ENCODE measurements around the gene MS4A6A. TPM values are rescaled to one million over a fixed set of nuclear protein-coding genes. Genes with fewer than 3 reads are reported as not detected.
"Not testable (repeated sequence)": the region's sequence is repeated elsewhere in the genome, so short reads cannot be mapped to it uniquely, and the experiment has no call there.

MS4A6A gene
- total RNA-seq, 1 donor from 2014 or later: 4.9 TPM

- ATAC-seq: no peak
Observed at GRCh38 chr11:60183591-60184205, 815 bp upstream of the MS4A6A start.

DNA sequence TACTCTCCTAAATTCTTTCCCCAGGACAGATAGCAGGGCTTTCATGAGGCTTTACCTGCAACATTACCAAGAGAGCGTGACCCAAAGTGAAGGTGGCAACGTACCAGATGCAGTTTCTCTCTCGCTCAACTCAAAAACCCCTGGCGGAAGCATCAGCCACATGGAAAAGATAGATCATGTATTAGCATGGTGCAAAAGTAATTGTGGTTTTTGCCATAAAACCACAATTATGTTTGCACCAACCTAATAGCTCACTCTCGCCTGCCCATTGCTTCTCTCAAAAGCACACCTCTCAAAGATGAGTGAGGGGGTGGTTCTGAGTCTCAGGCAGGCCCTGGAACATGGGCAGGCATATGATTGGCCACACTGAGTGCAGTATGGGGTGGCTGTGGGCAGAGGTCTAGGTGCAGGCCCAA lies 7.0 kb downstream of the MS4A6A start:
- no peak for ATAC-seq

DNA sequence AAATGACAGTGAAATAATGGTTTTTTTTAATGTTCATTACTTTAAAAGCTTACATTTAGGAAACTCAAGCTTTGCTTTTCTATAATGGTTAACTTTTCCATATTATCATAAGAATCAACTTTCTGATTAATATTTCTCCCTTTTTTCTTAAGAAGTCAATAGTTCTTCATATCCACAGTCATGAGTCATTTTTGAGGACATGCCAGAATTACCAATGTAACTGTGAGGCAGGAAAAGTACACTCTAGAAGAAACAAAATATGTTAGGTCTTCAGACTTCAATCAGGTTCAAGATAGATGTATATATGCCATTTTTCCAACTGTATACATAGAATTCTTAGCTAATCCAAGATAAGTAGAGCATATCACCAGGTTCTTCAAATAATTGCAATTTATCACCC lies 10.9 kb downstream of the MS4A6A start:
- no peak for ATAC-seq

GRCh38 chr11:60170566-60170965 lies 12.3 kb downstream of the MS4A6A start:
- ATAC-seq: no peak

GRCh38 chr11:60169264-60169915 lies 13.5 kb downstream of the MS4A6A start:
- peak; percentile 69 for ATAC-seq

DNA sequence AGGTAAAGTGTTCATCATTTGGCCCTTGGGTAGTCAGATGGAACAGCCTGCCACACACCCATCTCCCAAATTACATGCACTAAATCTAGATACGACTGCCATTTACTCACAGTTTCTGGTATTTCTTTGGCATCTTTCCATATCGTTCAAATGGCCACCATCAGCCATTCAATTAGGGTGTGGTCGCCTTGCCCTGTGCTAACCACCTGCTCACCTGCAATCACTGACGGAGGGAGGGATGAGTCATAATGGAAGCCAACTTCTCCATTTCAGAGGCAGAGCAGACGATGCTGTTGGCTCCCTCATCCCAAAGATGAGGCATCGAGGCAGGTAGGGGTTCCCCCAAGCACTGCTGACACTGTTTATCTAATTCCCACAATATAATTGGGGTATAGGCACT lies 14.6 kb downstream of the MS4A6A start:
- ATAC-seq: no peak

DNA sequence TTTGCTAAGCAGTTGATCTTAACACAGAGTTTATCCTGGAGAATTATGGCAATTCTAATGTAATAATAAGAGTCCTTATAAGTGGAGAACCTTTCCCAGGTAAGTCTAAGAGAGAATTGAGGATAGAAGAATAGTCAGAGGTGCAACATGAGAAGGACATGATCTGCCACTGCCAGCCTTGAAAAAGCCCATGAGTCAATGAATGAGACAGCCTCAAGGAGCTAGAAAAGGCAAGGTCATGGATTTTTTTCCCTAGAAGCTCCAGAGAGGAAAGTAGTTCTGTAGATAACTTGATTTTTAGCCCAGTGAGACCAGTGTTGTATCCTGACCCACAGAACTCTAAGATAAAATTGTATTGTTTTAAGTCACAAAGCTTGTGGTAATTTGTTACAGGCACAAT lies 16.9 kb downstream of the MS4A6A start:
- ATAC-seq: no peak

DNA sequence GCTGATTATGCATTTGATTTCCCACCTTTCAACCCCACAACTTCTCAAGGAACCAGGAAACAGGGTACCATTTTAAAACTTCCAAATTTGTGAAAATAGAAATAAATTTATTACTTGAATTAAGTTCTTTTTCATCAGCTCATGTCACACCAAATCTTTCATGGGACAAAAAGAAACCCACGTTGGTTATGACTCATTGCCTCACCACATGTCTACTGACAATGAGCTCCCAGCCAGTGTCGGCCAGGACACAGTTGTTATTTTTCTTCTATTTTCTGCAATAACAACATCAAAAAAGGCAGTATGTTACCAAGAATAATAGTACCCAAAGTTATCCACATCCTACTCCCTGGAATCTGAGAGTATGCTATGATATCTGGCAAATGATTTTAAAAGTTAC lies 17.3 kb downstream of the MS4A6A start:
- ATAC-seq: no peak

DNA sequence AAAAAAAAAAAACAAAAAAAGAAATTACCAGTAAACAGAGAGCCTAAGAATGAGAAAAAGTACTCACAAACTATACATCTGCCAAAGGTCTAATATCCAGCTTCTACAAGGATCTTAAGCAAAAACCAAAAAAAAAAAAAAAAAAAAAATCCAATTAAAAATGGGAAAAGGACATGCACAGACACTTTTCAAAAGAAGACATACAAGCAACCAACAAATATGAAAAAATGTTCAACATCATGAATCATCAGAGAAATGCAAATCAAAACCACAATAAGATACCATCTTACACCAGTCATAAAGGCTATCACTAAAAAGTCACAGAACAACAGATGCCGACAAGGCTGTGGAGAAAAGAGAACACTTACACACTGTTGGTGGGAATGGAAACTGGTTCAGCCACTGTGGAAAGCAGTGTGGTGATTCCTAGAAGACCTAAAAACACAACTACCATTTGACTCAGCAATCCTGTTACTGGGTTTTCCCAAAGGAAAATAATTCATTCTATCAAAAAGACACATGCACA lies 18.3 kb downstream of the MS4A6A start:
- no peak for ATAC-seq

GRCh38 chr11:60161766-60162165 lies 21.1 kb downstream of the MS4A6A start:
- ATAC-seq: no peak

GRCh38 chr11:60161107-60161506 lies 21.8 kb downstream of the MS4A6A start:
- no peak for ATAC-seq

DNA sequence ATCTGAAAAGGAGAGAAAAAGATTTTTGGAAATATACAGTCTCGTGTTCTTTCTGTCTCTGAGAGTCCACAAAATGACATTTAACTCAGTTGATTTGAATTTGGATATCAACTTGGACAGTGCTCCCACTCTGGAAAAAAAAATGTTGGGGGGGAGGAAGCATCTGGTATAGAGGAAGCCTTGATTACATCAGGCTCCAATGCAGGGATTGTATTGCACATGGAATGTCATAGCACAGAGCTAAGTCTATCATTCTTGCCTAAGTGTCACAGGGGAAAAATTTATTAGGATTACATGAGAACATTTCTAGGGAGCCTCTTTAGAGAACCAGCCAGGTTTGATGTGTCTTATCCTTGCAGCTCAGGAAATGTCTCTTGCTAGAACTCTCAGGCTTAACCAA lies 23.0 kb downstream of the MS4A6A start:
- ATAC-seq: no peak

GRCh38 chr11:60159284-60159683 lies 23.6 kb downstream of the MS4A6A start:
- no peak for ATAC-seq

DNA sequence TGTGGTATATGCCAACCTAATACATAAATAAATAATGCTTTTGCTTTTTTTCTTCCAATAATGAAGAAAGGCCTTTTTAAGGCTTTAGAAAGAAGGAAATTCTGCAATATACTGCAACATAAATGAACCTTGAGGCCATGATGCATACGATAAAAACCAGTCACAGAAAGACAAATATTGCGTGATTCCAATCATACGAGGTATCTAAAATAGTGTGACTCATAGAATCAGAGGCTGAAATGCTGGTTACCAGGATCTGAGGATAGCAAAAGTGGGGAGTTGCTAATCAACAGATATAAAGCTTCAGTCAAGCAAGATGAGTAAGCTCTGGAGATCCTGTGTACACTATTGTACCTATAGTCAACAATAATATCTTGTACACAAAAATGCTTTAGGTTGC lies 24.2 kb downstream of the MS4A6A start:
- no peak for ATAC-seq

DNA sequence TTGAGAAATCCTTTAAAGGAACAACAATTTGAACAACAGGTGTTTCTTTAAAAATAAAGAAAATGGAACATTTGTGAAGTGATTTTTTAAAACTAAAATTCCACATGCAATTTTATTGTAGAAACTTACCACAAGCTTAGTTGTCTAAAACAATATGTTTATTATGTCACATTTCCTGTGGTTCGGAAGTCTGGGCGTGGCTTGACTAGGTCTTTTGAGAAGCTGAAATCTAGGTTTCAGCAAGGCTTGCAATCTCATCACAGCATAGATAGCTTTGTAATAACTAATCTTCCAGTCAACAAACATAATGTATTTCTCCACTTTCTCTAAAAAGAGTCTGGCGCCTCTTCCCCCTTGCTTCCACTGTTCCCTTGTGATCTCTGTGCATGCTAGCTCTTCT lies 27.0 kb downstream of the MS4A6A start:
- no peak for ATAC-seq

GRCh38 chr11:60152727-60153126 lies 30.2 kb downstream of the MS4A6A start:
- ATAC-seq: not testable (repeated sequence)

DNA sequence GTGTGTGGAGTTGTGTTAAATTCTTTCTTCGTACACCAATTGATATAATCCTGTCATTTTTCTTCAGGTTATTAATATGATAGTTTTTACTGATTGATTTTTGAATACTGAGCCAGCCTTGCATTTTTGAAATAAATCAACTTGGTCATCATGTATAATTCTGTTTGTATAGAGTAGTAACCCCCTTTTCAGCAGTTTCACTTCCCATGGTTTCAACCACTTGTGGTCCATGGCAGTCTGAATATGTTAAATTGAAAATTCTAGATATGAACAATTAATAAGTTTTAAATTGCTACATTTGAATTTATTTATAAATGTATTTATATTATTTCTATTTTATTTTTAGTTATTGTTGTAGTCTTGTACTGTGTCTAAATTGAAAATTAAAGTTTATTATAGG lies 32.6 kb downstream of the MS4A6A start:
- no peak for ATAC-seq

- no peak for ATAC-seq
Observed at GRCh38 chr11:60145677-60146076, 37.2 kb downstream of the MS4A6A start.

DNA sequence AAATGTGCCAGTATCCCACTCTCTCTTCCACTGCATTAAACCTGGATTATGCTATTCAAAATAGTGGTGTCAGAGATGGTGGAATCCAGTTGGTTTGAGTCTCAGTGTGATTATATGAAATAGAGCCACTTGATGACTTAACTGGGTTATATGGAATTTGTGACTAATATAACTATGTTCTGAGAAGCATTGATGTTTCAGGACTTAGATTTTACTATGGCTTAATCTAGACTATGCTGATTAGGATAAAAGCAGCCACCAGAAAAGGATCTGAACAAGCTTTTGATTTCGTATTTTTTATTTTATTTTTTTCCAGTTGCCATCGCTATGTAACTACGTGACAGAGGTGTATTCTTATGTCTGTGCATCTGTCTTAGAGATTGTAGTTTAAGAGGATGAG lies 39.1 kb downstream of the MS4A6A start:
- ATAC-seq: no peak

DNA sequence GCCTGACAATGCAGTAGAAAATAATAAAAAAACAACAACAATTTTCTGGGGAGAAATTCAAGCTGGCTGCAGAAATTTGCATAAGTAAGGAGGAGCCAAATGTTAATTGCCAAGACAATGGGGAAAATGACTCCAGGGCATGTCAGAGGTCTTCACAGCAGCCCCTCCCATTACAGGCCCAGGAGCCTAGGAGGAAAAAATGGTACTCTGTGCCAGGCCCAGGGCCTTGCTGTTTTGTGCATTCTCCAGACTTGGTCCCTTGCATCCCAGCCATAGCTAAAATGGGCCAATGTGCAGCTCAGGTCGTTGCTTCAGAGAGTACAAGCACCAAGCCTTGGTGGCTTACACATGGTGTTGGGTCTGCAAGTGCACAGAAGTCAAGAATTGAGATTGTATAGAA lies 49.0 kb downstream of the MS4A6A start:
- ATAC-seq: no peak

- no peak for ATAC-seq
Observed at GRCh38 chr11:60131912-60132311, 51.0 kb downstream of the MS4A6A start.

DNA sequence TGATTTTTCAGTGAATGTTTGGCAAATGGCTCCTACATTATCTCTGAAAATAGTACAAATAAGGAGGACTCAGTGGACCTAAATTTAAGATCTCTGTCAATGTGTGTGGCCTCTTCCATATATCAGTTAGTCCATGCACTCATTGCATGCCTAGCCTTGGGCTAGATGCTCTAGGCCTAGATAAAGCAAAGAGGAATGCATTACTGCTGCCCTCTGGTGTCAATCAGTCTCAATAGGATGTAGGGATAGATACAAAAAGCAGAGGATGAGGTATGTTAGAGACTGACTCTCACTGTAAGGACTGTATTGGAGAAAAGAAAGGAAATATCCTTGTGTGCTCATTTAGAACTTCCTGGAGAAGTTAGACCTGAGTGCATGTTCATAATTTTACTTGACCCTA lies 52.4 kb downstream of the MS4A6A start:
- no peak for ATAC-seq

DNA sequence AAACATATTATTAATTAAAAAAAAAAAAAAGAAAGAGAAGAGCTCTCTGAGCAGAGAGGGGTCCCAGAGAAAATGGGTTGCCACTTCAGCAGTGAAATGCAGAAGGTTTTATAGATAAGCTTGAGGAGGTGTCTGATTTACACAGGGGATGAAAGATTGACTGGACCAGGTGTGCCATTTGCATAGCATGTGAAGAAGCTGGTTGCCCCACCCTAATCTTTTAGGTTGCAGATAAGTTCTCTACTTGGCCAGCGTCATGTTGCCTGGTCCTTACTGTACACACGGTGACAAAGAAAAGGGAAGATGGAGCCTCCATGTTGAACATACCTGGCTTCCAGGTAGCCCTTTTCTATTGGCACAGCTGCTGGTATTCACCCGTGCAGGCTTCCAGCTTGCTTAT lies 53.0 kb downstream of the MS4A6A start:
- ATAC-seq: no peak

GRCh38 chr11:60128866-60129265 lies 54.0 kb downstream of the MS4A6A start:
- not testable (repeated sequence) for ATAC-seq

GRCh38 chr11:60128376-60128775 lies 54.5 kb downstream of the MS4A6A start:
- ATAC-seq: no peak
